Mesothelial cell of epicardium (in vitro differentiated cells): ENCODE measurements around the gene USP28. TPM values are rescaled to one million over a fixed set of nuclear protein-coding genes. Genes with fewer than 3 reads are reported as not detected.
A peak's percentile ranks its signal among the peaks of the same experiment; 100 is the strongest.
"Not testable (repeated sequence)": the region's sequence is repeated elsewhere in the genome, so short reads cannot be mapped to it uniquely, and the experiment has no call there.

Experiments
- DNase-seq, 2 experiments: peaks; one replicate each; pipeline ENCODE4 v3.0.0; 2021; ENCODE audit warnings: low spot score in 2 of 2; ENCODE audit not compliant: unreplicated experiment in 2 of 2
- H3K27ac Mint-ChIP-seq: 2 replicates; pipeline ENCODE4 v1.8.0; 2021; ENCODE audit warnings: mixed read lengths
- H3K27me3 Mint-ChIP-seq: 2 replicates; pipeline ENCODE4 v1.8.0; 2021; ENCODE audit warnings: low read depth, mixed read lengths
- H3K36me3 Mint-ChIP-seq: 2 replicates; pipeline ENCODE4 v1.8.0; 2021; ENCODE audit warnings: mixed read lengths
- H3K4me1 Mint-ChIP-seq: 2 replicates; pipeline ENCODE4 v1.8.0; 2021; ENCODE audit warnings: mixed read lengths
- H3K4me3 Mint-ChIP-seq: 2 replicates; pipeline ENCODE4 v1.8.0; 2021; ENCODE audit warnings: mild to moderate bottlenecking, moderate library complexity, mixed read lengths
- H3K9me3 Mint-ChIP-seq: 2 replicates; pipeline ENCODE4 v1.8.0; 2021; ENCODE audit warnings: mixed read lengths
- CTCF ChIP-seq: fragments of 200-600 bp; sonication (generic); IDR thresholded peaks from one replicate; pipeline ENCODE4 v1.5.0; 2021; ENCODE audit warnings: antibody characterized with exemption; ENCODE audit not compliant: unreplicated experiment
- total RNA-seq: library from RNA; stranded (reverse); gene quantifications from 3 replicates; pipeline ENCODE4 v1.2.1, GENCODE V29; 2021

Gene USP28
- 42.3 to 47.6 TPM (median 44.1 TPM) in 3 replicates for total RNA-seq

- Mint-ChIP-seq H3K4me3 (peak within 1 kb of the TSS; percentile 89), H3K9me3 (peaks cover 3% of the 10 kb centered on the region), H3K27me3 (no peaks in the 10 kb centered on the region), H3K36me3 (no peaks in the 10 kb centered on the region), H3K27ac (peak within 1 kb of the TSS; percentile 98), H3K4me1 (peaks cover 46% of the 10 kb centered on the region)
- DNase-seq: peak; percentile 93 to 97
- no peak for TF ChIP-seq CTCF
Measured at GRCh38 chr11:113875234-113876073, at the start of gene USP28. Gene USP28, minus strand, starts transcription at chr11:113875572. Its CDS starts 71 bp downstream, at chr11:113875501.

GRCh38 chr11:113923572-113923971 is 48.2 kb upstream of the USP28 start:
- Mint-ChIP-seq H3K9me3 (no peaks in the 10 kb centered on the region), H3K27me3 (peaks cover 25% of the 10 kb centered on the region), H3K4me3 (no peak overlapping the region), H3K27ac (no peak overlapping the region), H3K36me3 (no peaks in the 10 kb centered on the region), H3K4me1 (peaks cover 5% of the 10 kb centered on the region)
- DNase-seq: no peak
- no peak for TF ChIP-seq CTCF

GRCh38 chr11:113911491-113911890 is 36.1 kb upstream of the USP28 start:
- H3K4me1 Mint-ChIP-seq, H3K27ac Mint-ChIP-seq, H3K4me3 Mint-ChIP-seq, H3K36me3 Mint-ChIP-seq, DNase-seq: not testable (repeated sequence)
- peaks cover 10% of the 10 kb centered on the region for H3K9me3 Mint-ChIP-seq
- H3K27me3 Mint-ChIP-seq: peaks cover 36% of the 10 kb centered on the region

- DNase-seq: no peak
- Mint-ChIP-seq H3K36me3 (no peaks in the 10 kb centered on the region), H3K9me3 (no peaks in the 10 kb centered on the region), H3K27ac (no peak overlapping the region), H3K4me1 (peaks cover 18% of the 10 kb centered on the region), H3K4me3 (no peak overlapping the region), H3K27me3 (peaks cover 38% of the 10 kb centered on the region)
- no peak for TF ChIP-seq CTCF
Measured at GRCh38 chr11:113908098-113908497, 32.7 kb upstream of the USP28 start.

- no peak overlapping the region for H3K27ac Mint-ChIP-seq
- no peaks in the 10 kb centered on the region for H3K9me3 Mint-ChIP-seq
Measured at GRCh38 chr11:113907681-113908080, 32.3 kb upstream of the USP28 start.

More at GRCh38 chr11:113907681-113908080, 32.3 kb upstream of the USP28 start:
- no peak overlapping the region for H3K4me3 Mint-ChIP-seq
- H3K27me3 Mint-ChIP-seq: peaks cover 43% of the 10 kb centered on the region
- H3K36me3 Mint-ChIP-seq: no peaks in the 10 kb centered on the region
- DNase-seq: no peak
- H3K4me1 Mint-ChIP-seq: peaks cover 18% of the 10 kb centered on the region
- TF ChIP-seq CTCF: no peak
